Myocyte (in vitro differentiated cells): Measurements from ENCODE around the gene KCTD5. TPM values are rescaled to one million over a fixed set of nuclear protein-coding genes. Genes with fewer than 3 reads are reported as not detected.

Source experiments
- DNase-seq: peaks from one replicate; pipeline ENCODE4 v3.0.0-alpha.2; 2012; ENCODE audit warnings: low read depth
- total RNA-seq: library from RNA; depleted of rRNA; stranded (reverse); fragments of >200 nt; gene quantifications from 2 replicates; pipeline ENCODE4 v1.2.3, GENCODE V29; 2014

Gene KCTD5
- total RNA-seq, 1 donor from 2014 or later = 39.0 TPM

- DNase-seq = no peak
Measured at GRCh38 chr16:2748757-2749455, 66.6 kb downstream of the KCTD5 start.

- DNase-seq = no peak
Measured at GRCh38 chr16:2749476-2749875, 67.2 kb downstream of the KCTD5 start.

GRCh38 chr16:2749936-2750335 lies 67.6 kb downstream of the KCTD5 start:
- DNase-seq = no peak

- no peak for DNase-seq
Measured at GRCh38 chr16:2751577-2752034, 69.3 kb downstream of the KCTD5 start.

GRCh38 chr16:2752035-2752849 lies 69.9 kb downstream of the KCTD5 start, which contains the start of gene SRRM2:
Gene SRRM2 (plus strand): TSS chr16:2752638. CDS start chr16:2756365, 3,727 bp downstream.
- DNase-seq = peak; percentile 97

GRCh38 chr16:2752850-2753732 lies 70.8 kb downstream of the KCTD5 start:
- peak; percentile 78 for DNase-seq

- DNase-seq = peak; percentile 22
Measured at GRCh38 chr16:2753733-2754020, 71.4 kb downstream of the KCTD5 start.

GRCh38 chr16:2755158-2755557 lies 72.8 kb downstream of the KCTD5 start:
- DNase-seq = no peak

GRCh38 chr16:2756288-2757015 lies 74.1 kb downstream of the KCTD5 start:
- no peak for DNase-seq

GRCh38 chr16:2757344-2757743 lies 75.0 kb downstream of the KCTD5 start:
- DNase-seq = no peak

Other genes with a start within 250 kb of the KCTD5 start
- 5.7 and 10.4 TPM in 2 replicates for gene TEDC2, start 222.4 kb upstream of the KCTD5 start, total RNA-seq
- 0.10 TPM in 1 of 2 replicates, not detected in the other for gene NTN3, start 211.2 kb upstream of the KCTD5 start, total RNA-seq
- 27.6 and 46.3 TPM in 2 replicates for gene TBC1D24, start 207.4 kb upstream of the KCTD5 start, total RNA-seq
- 50.9 and 59.2 TPM in 2 replicates for gene ATP6V0C, start 168.6 kb upstream of the KCTD5 start, total RNA-seq
- 39.7 and 47.1 TPM in 2 replicates for gene AMDHD2, start 162.2 kb upstream of the KCTD5 start, total RNA-seq
- 0.32 TPM in 1 of 2 replicates, not detected in the other for gene CEMP1, start 151.1 kb upstream of the KCTD5 start, total RNA-seq
- gene PDPK1, start 144.5 kb upstream of the KCTD5 start, total RNA-seq = 22.4 and 22.6 TPM in 2 replicates
- gene PRSS27, start 37.7 kb downstream of the KCTD5 start, total RNA-seq = 0.26 and 0.62 TPM in 2 replicates
- gene SRRM2, start 70.1 kb downstream of the KCTD5 start, total RNA-seq = 93.5 and 93.8 TPM in 2 replicates
- gene ELOB, start 94.8 kb downstream of the KCTD5 start, total RNA-seq = 235 and 770 TPM in 2 replicates
- not detected in 2 replicates for gene PRSS33, start 105.0 kb downstream of the KCTD5 start, total RNA-seq
- gene PRSS41, start 115.9 kb downstream of the KCTD5 start, total RNA-seq = not detected in 2 replicates
- not detected in 2 replicates for gene PRSS21, start 134.7 kb downstream of the KCTD5 start, total RNA-seq
- not detected in 2 replicates for gene ZG16B, start 147.8 kb downstream of the KCTD5 start, total RNA-seq
- not detected in 2 replicates for gene PRSS22, start 175.6 kb downstream of the KCTD5 start, total RNA-seq
- 59.9 and 77.1 TPM in 2 replicates for gene FLYWCH2, start 200.7 kb downstream of the KCTD5 start, total RNA-seq
- 27.7 and 36.9 TPM in 2 replicates for gene FLYWCH1, start 229.4 kb downstream of the KCTD5 start, total RNA-seq